ENCODE results near the gene CAMSAP2. TPM values are rescaled to one million over a fixed set of nuclear protein-coding genes. Genes with fewer than 3 reads are reported as not detected.
"Not testable (repeated sequence)": the region's sequence is repeated elsewhere in the genome, so short reads cannot be mapped to it uniquely, and the experiment has no call there.

The CAMSAP2 gene
- polyA plus RNA-seq, 1 of the 3 experiments (the other 2 are of a cell fraction): 5.5 TPM

DNA sequence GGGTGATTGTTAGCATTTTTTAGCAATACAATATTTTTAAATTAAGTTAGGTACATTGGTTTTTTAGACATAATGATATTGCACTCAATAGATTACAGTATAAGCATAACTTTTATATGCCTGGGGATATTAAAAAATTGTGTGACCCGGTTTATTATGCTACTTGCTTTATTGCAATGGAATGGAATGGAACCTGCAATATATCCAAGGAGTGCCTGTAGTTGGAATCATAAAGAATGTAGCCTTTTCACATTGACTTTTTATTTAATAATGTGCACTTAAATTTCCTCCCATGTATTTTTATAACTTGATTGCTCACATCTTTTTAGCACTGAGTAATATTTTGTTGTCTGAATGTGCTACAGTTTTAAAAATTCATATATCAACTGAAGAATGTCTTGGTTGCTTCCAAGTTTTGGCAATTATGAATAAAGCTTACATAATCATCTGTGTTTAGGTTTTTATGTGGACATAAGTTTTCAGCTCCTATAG is 49.2 kb downstream of the CAMSAP2 start:
- peaks cover 5% of the 10 kb centered on the region for H3F3A ChIP-seq (replicated peaks; ENCODE audit: insufficient read depth)
- no peak for DNase-seq
- peaks cover 34% of the 10 kb centered on the region for H4K20me1 ChIP-seq (ENCODE audit: insufficient read depth)
- no peaks in the 10 kb centered on the region for H3K4me1 ChIP-seq (ENCODE audit: control insufficient read depth in 1 of 2, insufficient read depth in 2 of 2, low read depth in 1 of 2, low read length in 1 of 2)
- H3K4me3 ChIP-seq (ENCODE audit: low read depth in 2 of 2, low read length in 1 of 2): no peak overlapping the region
- WGBS (ENCODE audit: low lambda C conversion rate): 97% methylated on average over 1 of the region's 1 CpG
- no peak overlapping the region for H3K4me2 ChIP-seq
- H2AFZ ChIP-seq (ENCODE audit: low read depth): no peak overlapping the region
- H3K36me3 ChIP-seq (replicated peaks in 1 of 2; ENCODE audit: control insufficient read depth in 1 of 2, insufficient read depth in 2 of 2, low read length in 1 of 2): peaks cover 5 to 64% of the 10 kb centered on the region in 2 experiments
- H3K79me2 ChIP-seq (ENCODE audit: insufficient read depth): peaks cover 100% of the 10 kb centered on the region
- H3K9me3 ChIP-seq: no peaks in the 10 kb centered on the region
- no peak overlapping the region for H3K9ac ChIP-seq
- ChIA-PET POLR2A (no interaction called here), CTCF (interaction anchor here (0.6 to 1.4 kb wide), 2 partner anchors 12 to 16 kb away, joined by 3 to 4 read pairs; no protein-coding TSS in a partner anchor)
- H3K27me3 ChIP-seq (ENCODE audit: insufficient read depth): no peaks in the 10 kb centered on the region
- H3K27ac ChIP-seq (ENCODE audit: low read depth in 2 of 2, low read length in 1 of 2): no peak overlapping the region
- TF ChIP-seq SMC3 (IDR thresholded peaks at IDR 0.05; ENCODE audit: low read depth, low read length) (no peak), YY1 (IDR thresholded peaks at IDR 0.05; ENCODE audit: low read depth) (no peak), NRF1 (IDR thresholded peaks at IDR 0.05; ENCODE audit: low read depth, low read length) (no peak), RXRA (IDR thresholded peaks at IDR 0.05; ENCODE audit: borderline replicate concordance, low read depth) (no peak), TCF12 (IDR thresholded peaks at IDR 0.05) (no peak), TAF1 (IDR thresholded peaks at IDR 0.05; ENCODE audit: borderline replicate concordance, low read depth, low read length) (no peak), EZH2phosphoT487 (IDR thresholded peaks at IDR 0.05; ENCODE audit: borderline replicate concordance, low read depth) (no peak), ELF1 (IDR thresholded peaks at IDR 0.05) (no peak), MXI1 (IDR thresholded peaks at IDR 0.05; ENCODE audit: low read depth, low read length) (no peak), POLR2AphosphoS5 (IDR thresholded peaks at IDR 0.05; ENCODE audit: low read depth, low read length) (no peak), FOSL2 (IDR thresholded peaks at IDR 0.05; ENCODE audit: borderline replicate concordance, low read depth) (no peak), JUND (IDR thresholded peaks at IDR 0.05) (no peak), FOXJ3 (CRISPR knock-in tag; IDR thresholded peaks at IDR 0.05) (no peak), GATA2 (CRISPR knock-in tag; IDR thresholded peaks at IDR 0.05) (no peak), TEAD4 (IDR thresholded peaks at IDR 0.05; ENCODE audit: borderline replicate concordance, insufficient read depth) (no peak)
- TF ChIP-seq, protein P1, sequence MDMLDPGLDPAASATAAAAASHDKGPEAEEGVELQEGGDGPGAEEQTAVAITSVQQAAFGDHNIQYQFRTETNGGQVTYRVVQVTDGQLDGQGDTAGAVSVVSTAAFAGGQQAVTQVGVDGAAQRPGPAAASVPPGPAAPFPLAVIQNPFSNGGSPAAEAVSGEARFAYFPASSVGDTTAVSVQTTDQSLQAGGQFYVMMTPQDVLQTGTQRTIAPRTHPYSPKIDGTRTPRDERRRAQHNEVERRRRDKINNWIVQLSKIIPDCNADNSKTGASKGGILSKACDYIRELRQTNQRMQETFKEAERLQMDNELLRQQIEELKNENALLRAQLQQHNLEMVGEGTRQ (IDR thresholded peaks at IDR 0.05; ENCODE audit: borderline replicate concordance, low read depth, low read length): no peak
- TF ChIP-seq, protein P2, sequence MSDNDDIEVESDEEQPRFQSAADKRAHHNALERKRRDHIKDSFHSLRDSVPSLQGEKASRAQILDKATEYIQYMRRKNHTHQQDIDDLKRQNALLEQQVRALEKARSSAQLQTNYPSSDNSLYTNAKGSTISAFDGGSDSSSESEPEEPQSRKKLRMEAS (IDR thresholded peaks at IDR 0.05; ENCODE audit: low read depth): no peak
- H3K9me2 ChIP-seq: no peaks in the 10 kb centered on the region

DNA sequence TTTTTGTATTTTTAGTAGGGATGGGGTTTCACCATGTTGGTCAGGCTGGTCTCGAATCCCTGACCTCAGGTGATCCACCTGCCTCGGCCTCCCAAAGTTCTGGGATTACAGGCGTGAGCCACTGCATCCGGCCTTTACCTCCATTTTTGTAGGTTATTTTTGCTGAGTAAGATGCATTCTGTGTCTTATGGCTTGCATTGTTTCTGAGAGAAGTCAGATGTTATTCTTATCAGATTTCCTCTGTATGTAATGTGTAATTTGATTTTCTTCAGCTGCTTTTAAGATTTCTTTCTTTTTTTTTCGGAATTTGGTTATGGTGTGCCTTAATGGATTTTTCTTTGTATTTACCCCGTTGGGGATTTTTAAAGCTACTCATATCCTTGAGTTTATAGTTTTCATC is 52.3 kb downstream of the CAMSAP2 start:
- Histone ChIP-seq H3K79me2 (ENCODE audit: insufficient read depth) (peaks cover 98% of the 10 kb centered on the region), H3K36me3 (replicated peaks in 1 of 2; ENCODE audit: control insufficient read depth in 1 of 2, insufficient read depth in 2 of 2, low read length in 1 of 2) (peaks cover 13 to 44% of the 10 kb centered on the region in 2 experiments), H4K20me1 (ENCODE audit: insufficient read depth) (peaks cover 38% of the 10 kb centered on the region), H3K4me1 (ENCODE audit: control insufficient read depth in 1 of 2, insufficient read depth in 2 of 2, low read depth in 1 of 2, low read length in 1 of 2) (peaks cover 8 to 14% of the 10 kb centered on the region in 2 experiments; a peak in 3 of 4 replicates), H3F3A (replicated peaks; ENCODE audit: insufficient read depth) (peaks cover 23% of the 10 kb centered on the region)
- H2AFZ ChIP-seq (ENCODE audit: low read depth); POLR2A ChIA-PET; H3K27me3 ChIP-seq (ENCODE audit: insufficient read depth); H3K4me2 ChIP-seq; H3K9ac ChIP-seq; H3K9me3 ChIP-seq; H3K27ac ChIP-seq (ENCODE audit: low read depth in 2 of 2, low read length in 1 of 2); H3K4me3 ChIP-seq (ENCODE audit: low read depth in 2 of 2, low read length in 1 of 2); DNase-seq; H3K9me2 ChIP-seq: not testable (repeated sequence)
- CTCF ChIA-PET: interaction anchor here (0.7 to 2.4 kb wide), 4 partner anchors 10 to 174 kb away, joined by 3 to 9 read pairs (median 5); no protein-coding TSS in a partner anchor
- 84% methylated on average over 6 of the region's 6 CpGs for WGBS (ENCODE audit: low lambda C conversion rate)
